Thyroid gland (tissue), 4 donors: ENCODE data around the gene PLEKHA8.

Source experiments
- CTCF ChIP-seq, 6 experiments: fragments of 200-600 bp in 3 of 6; fragments of 450-650 bp in 3 of 6; sonication (generic) in 3 of 6; IDR thresholded peaks; one replicate each; pipeline ENCODE4 v1.5.1; 2016 to 2019; ENCODE audit warnings: antibody characterized with exemption in 6 of 6, mild to moderate bottlenecking in 2 of 6, inconsistent platforms in 1 of 6, moderate library complexity in 1 of 6
- POLR2A ChIP-seq, 2 donors: fragments of 450-650 bp; IDR thresholded peaks; one replicate each; pipeline ENCODE4 v1.6.1; 2017; ENCODE audit warnings: antibody characterized with exemption in 2 of 2, mild to moderate bottlenecking in 2 of 2, moderate library complexity in 1 of 2

DNA sequence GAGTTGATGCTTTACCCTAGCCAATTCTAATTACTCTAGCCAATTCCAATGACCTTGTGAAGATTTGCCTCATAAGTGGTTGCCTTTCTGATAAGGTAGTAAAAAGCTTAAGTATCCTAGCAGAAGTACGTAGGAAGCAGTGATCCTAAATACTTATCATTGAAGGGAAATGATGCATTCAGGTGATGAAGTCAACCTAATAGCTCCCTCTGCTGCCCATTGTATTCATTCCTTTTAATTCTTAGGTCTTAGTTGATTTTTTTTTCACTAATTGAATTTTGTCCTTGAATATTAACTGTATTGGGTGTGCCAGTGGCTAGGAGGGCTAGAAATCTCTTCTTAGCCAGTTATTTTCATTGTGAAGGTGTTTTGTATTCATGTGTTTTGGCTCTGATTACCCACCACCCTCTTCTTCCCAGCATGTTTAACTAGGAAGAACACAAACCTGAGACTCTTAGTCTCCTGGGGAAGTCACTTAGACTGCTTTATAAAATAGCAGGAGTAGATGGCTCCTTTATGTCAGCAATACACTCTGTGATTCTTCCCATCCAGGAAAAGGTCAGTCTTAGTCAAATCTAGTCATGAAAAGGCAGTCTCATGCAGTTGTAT is 46.3 kb downstream of the PLEKHA8 start:
- peak in 3 of 6 experiments; percentile 46 to 53 (median 47) for TF ChIP-seq CTCF (IDR thresholded peaks at IDR 0.05)
- TF ChIP-seq POLR2A (IDR thresholded peaks at IDR 0.05): no peak
